Liver (tissue), 9 donors: ENCODE results near the gene DNAJC12. TPM values are rescaled to one million over a fixed set of nuclear protein-coding genes. Genes with fewer than 3 reads are reported as not detected.

Experiments
- DNase-seq: peaks from one replicate; pipeline ENCODE4 v3.0.0-alpha.2; 2017; ENCODE audit warnings: low spot score
- H3K27ac ChIP-seq, 2 donors: one replicate each; pipeline ENCODE4 v1.7.0; 2013; ENCODE audit warnings: inconsistent platforms in 2 of 2, low read length in 2 of 2, control low read depth in 1 of 2, low read depth in 1 of 2, mild to moderate bottlenecking in 1 of 2
- H3K27me3 ChIP-seq, 4 donors: one replicate each; pipeline versions ENCODE4 v1.6.1 to v1.7.0; 2013; ENCODE audit warnings: low read length in 3 of 4, inconsistent platforms in 1 of 4, mild to moderate bottlenecking in 1 of 4, moderate library complexity in 1 of 4; ENCODE audit not compliant: control insufficient read depth in 4 of 4, insufficient read depth in 4 of 4
- H3K36me3 ChIP-seq, 4 donors: one replicate each; pipeline versions ENCODE4 v1.6.1 to v1.7.0; 2013; ENCODE audit warnings: low read length in 3 of 4, mild to moderate bottlenecking in 3 of 4, low read depth in 1 of 4, moderate library complexity in 1 of 4; ENCODE audit not compliant: control insufficient read depth in 4 of 4, insufficient read depth in 3 of 4
- H3K4me1 ChIP-seq, 4 donors: one replicate each; pipeline versions ENCODE4 v1.6.1 to v1.7.0; 2013; ENCODE audit warnings: low read length in 3 of 4, mild to moderate bottlenecking in 3 of 4, moderate library complexity in 1 of 4; ENCODE audit not compliant: control insufficient read depth in 4 of 4, insufficient read depth in 4 of 4
- H3K4me3 ChIP-seq, 3 donors: one replicate each; pipeline versions ENCODE4 v1.6.1 to v1.7.0; 2013; ENCODE audit warnings: low read length in 3 of 3, control low read depth in 1 of 3, low read depth in 1 of 3, mild to moderate bottlenecking in 1 of 3
- H3K9ac ChIP-seq, 2 donors: one replicate each; pipeline ENCODE4 v1.7.0; 2013; ENCODE audit warnings: low read length in 2 of 2, mild to moderate bottlenecking in 2 of 2, moderate library complexity in 2 of 2, control low read depth in 1 of 2, low read depth in 1 of 2
- H3K9me3 ChIP-seq, 4 donors: one replicate each; pipeline versions ENCODE4 v1.6.1 to v1.7.0; 2013; ENCODE audit warnings: low read length in 3 of 4; ENCODE audit not compliant: control insufficient read depth in 4 of 4
- EGR1 ChIP-seq, 2 donors: IDR thresholded peaks; 2 replicates each; pipeline ENCODE4 v1.6.1; 2016 to 2018; ENCODE audit warnings: antibody characterized with exemption in 2 of 2, low read depth in 2 of 2
- FOXA1 ChIP-seq: IDR thresholded peaks from 2 replicates; pipeline ENCODE4 v1.6.1; 2016; ENCODE audit warnings: antibody characterized with exemption
- FOXA2 ChIP-seq: IDR thresholded peaks from 2 replicates; pipeline ENCODE4 v1.6.1; 2016; ENCODE audit warnings: antibody characterized with exemption
- GABPA ChIP-seq, 2 donors: IDR thresholded peaks in 1 of 2; conservative IDR thresholded peaks in 1 of 2; 2 replicates each; pipeline ENCODE4 v1.6.1; 2016; ENCODE audit warnings: antibody characterized with exemption in 2 of 2, mild to moderate bottlenecking in 1 of 2, moderate library complexity in 1 of 2
- HNF4A ChIP-seq, 2 donors: conservative IDR thresholded peaks; 2 replicates each; pipeline ENCODE4 v1.6.1; 2016; ENCODE audit warnings: antibody characterized with exemption in 2 of 2, mild to moderate bottlenecking in 2 of 2
- HNF4G ChIP-seq: IDR thresholded peaks from 2 replicates; pipeline ENCODE4 v1.6.1; 2016; ENCODE audit warnings: antibody characterized with exemption
- NR2F2 ChIP-seq: IDR thresholded peaks from 2 replicates; pipeline ENCODE4 v1.6.1; 2016; ENCODE audit warnings: antibody characterized with exemption
- RAD21 ChIP-seq, 2 donors: IDR thresholded peaks; 2 replicates each; pipeline ENCODE4 v1.6.1; 2016; ENCODE audit warnings: antibody characterized with exemption in 2 of 2, mild to moderate bottlenecking in 2 of 2
- RXRA ChIP-seq, 2 donors: IDR thresholded peaks; 2 replicates each; pipeline ENCODE4 v1.6.1; 2017 to 2018; ENCODE audit warnings: antibody characterized with exemption in 2 of 2, mild to moderate bottlenecking in 1 of 2
- TAF1 ChIP-seq: conservative IDR thresholded peaks from 2 replicates; pipeline ENCODE4 v1.6.1; 2016; ENCODE audit warnings: antibody characterized with exemption, mild to moderate bottlenecking
- YY1 ChIP-seq: IDR thresholded peaks from 2 replicates; pipeline ENCODE4 v1.6.1; 2016; ENCODE audit warnings: antibody characterized with exemption, mild to moderate bottlenecking
- WGBS: extraction: QIAGEN DNeasy Blood & Tissue Kit; methylation state at CpG from one replicate; pipeline ENCODE4 v1.1.7; 2013; 5-methylcytosine and 5-hydroxymethylcytosine counted together
- polyA plus RNA-seq, 2 donors: library from polyadenylated mRNA; stranded (reverse) in 1 of 2; unstranded in 1 of 2; fragments of 200-250 nt in 1 of 2; fragments of >200 nt in 1 of 2; fragmentation: Nextera tagmentation in 1 of 2; extraction: Ambion mirVana in 1 of 2; gene quantifications; one replicate each; pipeline versions ENCODE4 v1.2.1 to v1.2.3, GENCODE V29; 2013 to 2015
- total RNA-seq, 2 donors: library from RNA; depleted of rRNA; stranded (reverse); fragments of >200 nt; gene quantifications; one replicate each; pipeline ENCODE4 v1.2.3, GENCODE V29; 2014
- TF ChIP-seq, protein P1 (sequence below): IDR thresholded peaks from 2 replicates; pipeline ENCODE4 v1.6.1; 2016; ENCODE audit warnings: antibody characterized with exemption
- TF ChIP-seq, protein P2 (sequence below): IDR thresholded peaks from 2 replicates; pipeline ENCODE4 v1.6.1; 2016; ENCODE audit warnings: antibody characterized with exemption
- TF ChIP-seq, protein P3 (sequence below): fragments of 150-350 bp; IDR thresholded peaks from 2 replicates; pipeline ENCODE4 v1.5.1; 2017; ENCODE audit warnings: improper control_type of control experiment, low read depth, low read length; ENCODE audit not compliant: missing input control
- TF ChIP-seq, protein P4 (sequence below): IDR thresholded peaks from 2 replicates; pipeline ENCODE4 v1.6.1; 2016; ENCODE audit warnings: antibody characterized with exemption, mild to moderate bottlenecking
- TF ChIP-seq, protein P5 (sequence below): IDR thresholded peaks from 2 replicates; pipeline ENCODE4 v1.6.1; 2016; ENCODE audit warnings: antibody characterized with exemption
- donor health status: healthy.
- donor health status: healthy.
- donor health status: healthy.
- donor health status: healthy.
- donor health status: healthy.

DNAJC12 gene
- total and polyA plus RNA-seq, 4 donors: 16.4 to 51.3 (median 32.8) TPM

DNA sequence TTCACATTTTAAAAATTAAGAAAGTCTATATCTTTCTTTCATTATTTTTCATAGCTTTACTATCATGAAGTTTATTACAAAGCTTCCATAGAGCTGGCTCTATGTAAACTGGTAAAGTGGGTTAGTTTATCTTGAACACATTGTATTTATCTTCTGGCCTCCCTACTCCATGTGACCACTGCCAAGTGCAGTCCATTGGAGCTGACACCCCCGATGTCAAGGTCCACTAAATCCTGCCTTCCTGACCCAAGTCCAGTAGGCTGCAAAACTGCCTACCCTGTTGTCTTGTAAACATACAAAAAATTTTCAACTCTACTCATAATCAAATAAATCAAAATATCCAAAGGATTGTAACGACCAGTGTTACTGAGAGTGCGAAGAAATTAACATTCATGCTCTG is 10.2 kb downstream of the DNAJC12 start (continued):
- TF ChIP-seq GABPA (IDR thresholded peaks at IDR 0.05 in 1 of 2, conservative IDR thresholded peaks at IDR 0.05 in 1 of 2) (peak in 1 of 2 donors; percentile 37), TAF1 (peak; percentile 45), RAD21 (IDR thresholded peaks at IDR 0.05) (peak; percentile 27 to 43), EGR1 (IDR thresholded peaks at IDR 0.05; ENCODE audit: low read depth in 2 of 2) (peak in 1 of 2 donors; percentile 40), FOXA2 (peak; percentile 63), HNF4A (conservative IDR thresholded peaks at IDR 0.05) (peak; percentile 100)
- TF ChIP-seq, protein P1, sequence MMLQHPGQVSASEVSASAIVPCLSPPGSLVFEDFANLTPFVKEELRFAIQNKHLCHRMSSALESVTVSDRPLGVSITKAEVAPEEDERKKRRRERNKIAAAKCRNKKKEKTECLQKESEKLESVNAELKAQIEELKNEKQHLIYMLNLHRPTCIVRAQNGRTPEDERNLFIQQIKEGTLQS: peak; percentile 44
- TF ChIP-seq, protein P2, sequence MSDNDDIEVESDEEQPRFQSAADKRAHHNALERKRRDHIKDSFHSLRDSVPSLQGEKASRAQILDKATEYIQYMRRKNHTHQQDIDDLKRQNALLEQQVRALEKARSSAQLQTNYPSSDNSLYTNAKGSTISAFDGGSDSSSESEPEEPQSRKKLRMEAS: peak; percentile 69

DNA sequence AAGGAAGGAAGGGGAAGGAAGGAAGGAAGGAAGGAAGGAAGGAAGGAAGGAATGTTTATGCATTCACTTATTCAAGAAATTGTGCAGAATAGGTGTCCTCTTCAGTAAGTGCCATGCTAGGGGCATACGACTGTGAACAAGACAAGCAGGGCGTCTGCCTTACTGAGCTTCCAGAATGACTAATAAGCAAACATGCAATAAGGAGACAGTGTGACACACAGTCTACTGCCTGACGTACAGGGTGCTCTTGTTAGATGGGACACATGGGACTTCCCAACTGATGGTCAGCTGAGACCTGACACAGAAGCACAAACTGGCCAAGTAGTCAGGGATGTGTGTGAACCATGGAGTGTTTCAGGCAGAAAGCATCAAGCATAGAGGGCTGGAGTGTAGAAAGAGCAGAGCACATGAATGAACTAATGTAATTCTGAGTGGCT is 18.2 kb downstream of the DNAJC12 start:
- H3K36me3 ChIP-seq: peaks cover 0 to 4% (median under 1%) of the 10 kb centered on the region in 4 donors
- no peak for DNase-seq
- 76% methylated on average over 3 of the region's 3 CpGs for WGBS
- TF ChIP-seq HNF4G: no peak
- no peak for TF ChIP-seq RAD21 (IDR thresholded peaks at IDR 0.05)
- TF ChIP-seq, protein P2: no peak
- TF ChIP-seq, protein P3, sequence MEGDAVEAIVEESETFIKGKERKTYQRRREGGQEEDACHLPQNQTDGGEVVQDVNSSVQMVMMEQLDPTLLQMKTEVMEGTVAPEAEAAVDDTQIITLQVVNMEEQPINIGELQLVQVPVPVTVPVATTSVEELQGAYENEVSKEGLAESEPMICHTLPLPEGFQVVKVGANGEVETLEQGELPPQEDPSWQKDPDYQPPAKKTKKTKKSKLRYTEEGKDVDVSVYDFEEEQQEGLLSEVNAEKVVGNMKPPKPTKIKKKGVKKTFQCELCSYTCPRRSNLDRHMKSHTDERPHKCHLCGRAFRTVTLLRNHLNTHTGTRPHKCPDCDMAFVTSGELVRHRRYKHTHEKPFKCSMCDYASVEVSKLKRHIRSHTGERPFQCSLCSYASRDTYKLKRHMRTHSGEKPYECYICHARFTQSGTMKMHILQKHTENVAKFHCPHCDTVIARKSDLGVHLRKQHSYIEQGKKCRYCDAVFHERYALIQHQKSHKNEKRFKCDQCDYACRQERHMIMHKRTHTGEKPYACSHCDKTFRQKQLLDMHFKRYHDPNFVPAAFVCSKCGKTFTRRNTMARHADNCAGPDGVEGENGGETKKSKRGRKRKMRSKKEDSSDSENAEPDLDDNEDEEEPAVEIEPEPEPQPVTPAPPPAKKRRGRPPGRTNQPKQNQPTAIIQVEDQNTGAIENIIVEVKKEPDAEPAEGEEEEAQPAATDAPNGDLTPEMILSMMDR: no peak
- TF ChIP-seq TAF1: no peak
- TF ChIP-seq FOXA2: no peak
- TF ChIP-seq GABPA (IDR thresholded peaks at IDR 0.05 in 1 of 2, conservative IDR thresholded peaks at IDR 0.05 in 1 of 2): no peak
- no peak for TF ChIP-seq FOXA1
- no peak for TF ChIP-seq YY1
- TF ChIP-seq, protein P4, sequence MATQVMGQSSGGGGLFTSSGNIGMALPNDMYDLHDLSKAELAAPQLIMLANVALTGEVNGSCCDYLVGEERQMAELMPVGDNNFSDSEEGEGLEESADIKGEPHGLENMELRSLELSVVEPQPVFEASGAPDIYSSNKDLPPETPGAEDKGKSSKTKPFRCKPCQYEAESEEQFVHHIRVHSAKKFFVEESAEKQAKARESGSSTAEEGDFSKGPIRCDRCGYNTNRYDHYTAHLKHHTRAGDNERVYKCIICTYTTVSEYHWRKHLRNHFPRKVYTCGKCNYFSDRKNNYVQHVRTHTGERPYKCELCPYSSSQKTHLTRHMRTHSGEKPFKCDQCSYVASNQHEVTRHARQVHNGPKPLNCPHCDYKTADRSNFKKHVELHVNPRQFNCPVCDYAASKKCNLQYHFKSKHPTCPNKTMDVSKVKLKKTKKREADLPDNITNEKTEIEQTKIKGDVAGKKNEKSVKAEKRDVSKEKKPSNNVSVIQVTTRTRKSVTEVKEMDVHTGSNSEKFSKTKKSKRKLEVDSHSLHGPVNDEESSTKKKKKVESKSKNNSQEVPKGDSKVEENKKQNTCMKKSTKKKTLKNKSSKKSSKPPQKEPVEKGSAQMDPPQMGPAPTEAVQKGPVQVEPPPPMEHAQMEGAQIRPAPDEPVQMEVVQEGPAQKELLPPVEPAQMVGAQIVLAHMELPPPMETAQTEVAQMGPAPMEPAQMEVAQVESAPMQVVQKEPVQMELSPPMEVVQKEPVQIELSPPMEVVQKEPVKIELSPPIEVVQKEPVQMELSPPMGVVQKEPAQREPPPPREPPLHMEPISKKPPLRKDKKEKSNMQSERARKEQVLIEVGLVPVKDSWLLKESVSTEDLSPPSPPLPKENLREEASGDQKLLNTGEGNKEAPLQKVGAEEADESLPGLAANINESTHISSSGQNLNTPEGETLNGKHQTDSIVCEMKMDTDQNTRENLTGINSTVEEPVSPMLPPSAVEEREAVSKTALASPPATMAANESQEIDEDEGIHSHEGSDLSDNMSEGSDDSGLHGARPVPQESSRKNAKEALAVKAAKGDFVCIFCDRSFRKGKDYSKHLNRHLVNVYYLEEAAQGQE: no peak
- TF ChIP-seq EGR1 (IDR thresholded peaks at IDR 0.05; ENCODE audit: low read depth in 2 of 2): no peak
- TF ChIP-seq, protein P5, sequence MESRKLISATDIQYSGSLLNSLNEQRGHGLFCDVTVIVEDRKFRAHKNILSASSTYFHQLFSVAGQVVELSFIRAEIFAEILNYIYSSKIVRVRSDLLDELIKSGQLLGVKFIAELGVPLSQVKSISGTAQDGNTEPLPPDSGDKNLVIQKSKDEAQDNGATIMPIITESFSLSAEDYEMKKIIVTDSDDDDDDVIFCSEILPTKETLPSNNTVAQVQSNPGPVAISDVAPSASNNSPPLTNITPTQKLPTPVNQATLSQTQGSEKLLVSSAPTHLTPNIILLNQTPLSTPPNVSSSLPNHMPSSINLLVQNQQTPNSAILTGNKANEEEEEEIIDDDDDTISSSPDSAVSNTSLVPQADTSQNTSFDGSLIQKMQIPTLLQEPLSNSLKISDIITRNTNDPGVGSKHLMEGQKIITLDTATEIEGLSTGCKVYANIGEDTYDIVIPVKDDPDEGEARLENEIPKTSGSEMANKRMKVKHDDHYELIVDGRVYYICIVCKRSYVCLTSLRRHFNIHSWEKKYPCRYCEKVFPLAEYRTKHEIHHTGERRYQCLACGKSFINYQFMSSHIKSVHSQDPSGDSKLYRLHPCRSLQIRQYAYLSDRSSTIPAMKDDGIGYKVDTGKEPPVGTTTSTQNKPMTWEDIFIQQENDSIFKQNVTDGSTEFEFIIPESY: no peak
- no peak for TF ChIP-seq RXRA (IDR thresholded peaks at IDR 0.05)
- TF ChIP-seq HNF4A (conservative IDR thresholded peaks at IDR 0.05): no peak
- TF ChIP-seq, protein P1: no peak
- no peak for TF ChIP-seq NR2F2
- H3K9me3 ChIP-seq: no peaks in the 10 kb centered on the region
- H3K27ac ChIP-seq: no peak overlapping the region
- H3K9ac ChIP-seq: no peak overlapping the region
- H3K4me3 ChIP-seq: no peak overlapping the region
- H3K27me3 ChIP-seq: no peaks in the 10 kb centered on the region
- H3K4me1 ChIP-seq: no peaks in the 10 kb centered on the region
